Astrocyte (in vitro differentiated cells and primary cell): Measurements from ENCODE around the gene SCRN1.

ENCODE experiments used
- CTCF ChIP-seq: IDR thresholded peaks from 2 replicates; pipeline ENCODE4 v1.5.1; 2011; ENCODE audit warnings: low read depth, mild to moderate bottlenecking, inconsistent platforms, low read length, moderate library complexity; ENCODE audit not compliant: insufficient read depth
- EZH2 ChIP-seq: IDR thresholded peaks from 2 replicates; pipeline ENCODE4 v1.6.1; 2012; ENCODE audit warnings: mild to moderate bottlenecking, low read length, inconsistent platforms; ENCODE audit not compliant: insufficient read depth

DNA sequence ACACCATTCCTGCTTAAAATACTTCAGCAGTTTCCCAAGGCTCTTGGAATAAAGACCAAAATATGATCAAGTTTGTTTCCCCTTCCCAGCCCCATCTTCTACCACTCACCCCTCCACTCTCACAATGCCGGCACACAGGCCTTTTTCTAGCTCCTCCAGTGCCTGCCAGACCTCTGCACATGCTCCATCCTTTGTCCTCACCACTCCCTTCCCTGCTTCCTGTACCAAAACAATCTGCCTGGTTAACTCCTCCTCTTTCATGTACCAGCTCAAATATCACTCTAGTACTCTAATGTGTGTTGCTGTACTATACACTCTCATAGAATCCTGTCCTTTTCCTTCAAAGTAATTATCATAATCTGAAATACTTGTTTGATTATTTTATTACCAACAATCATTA is 19.4 kb downstream of the SCRN1 start:
- TF ChIP-seq CTCF (no peak), EZH2 (no peak)
